GM18505 (cell line): ENCODE results near the gene SPDYE16.
"Not testable (repeated sequence)": the region's sequence is repeated elsewhere in the genome, so short reads cannot be mapped to it uniquely, and the experiment has no call there.

Experiments
- ATAC-seq: cut with Tn5 transposase; IDR thresholded peaks from one replicate; pipeline ENCODE4 v1.9.1; 2021; ENCODE audit not compliant: unreplicated experiment

Gene SPDYE16

DNA sequence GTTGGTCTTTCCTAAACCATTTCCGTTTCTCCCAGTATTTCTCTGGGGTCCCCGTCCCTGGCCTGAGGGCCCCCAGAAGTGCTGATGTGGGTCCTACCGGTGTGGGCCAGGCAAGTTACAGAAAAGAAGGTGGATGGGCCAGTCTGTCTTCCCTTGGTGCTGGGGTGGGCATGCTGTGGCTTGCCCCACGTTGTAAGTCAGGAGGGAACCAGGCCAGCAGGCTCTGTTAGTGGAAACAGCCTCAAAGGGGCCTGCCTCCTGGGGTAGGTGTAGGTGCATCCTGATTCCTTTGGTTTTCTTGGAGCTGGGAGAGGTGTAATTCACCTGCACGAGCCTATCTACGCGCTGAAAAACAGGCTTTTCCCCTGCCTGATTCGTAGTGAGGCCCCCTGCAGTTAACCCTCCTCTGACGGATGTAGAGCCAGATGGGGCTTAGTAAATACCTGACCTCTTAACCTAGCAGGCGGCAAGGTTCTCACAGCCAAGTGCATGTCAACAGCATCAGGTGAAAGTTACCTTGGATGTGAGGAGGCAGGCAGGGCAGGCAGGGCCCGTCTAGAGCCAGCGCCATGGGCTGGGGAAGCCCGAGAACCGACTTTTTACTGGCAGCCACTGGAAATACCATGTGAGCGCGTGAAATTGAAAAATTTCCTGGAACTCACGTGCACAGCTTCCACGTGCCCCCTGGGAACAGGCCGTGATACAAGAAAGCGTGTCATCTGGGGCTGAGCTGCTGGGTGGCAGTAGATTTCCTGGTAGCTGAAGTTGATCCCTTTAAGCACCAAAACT is 57.1 kb downstream of the SPDYE16 start:
- ATAC-seq = peak; percentile 8

DNA sequence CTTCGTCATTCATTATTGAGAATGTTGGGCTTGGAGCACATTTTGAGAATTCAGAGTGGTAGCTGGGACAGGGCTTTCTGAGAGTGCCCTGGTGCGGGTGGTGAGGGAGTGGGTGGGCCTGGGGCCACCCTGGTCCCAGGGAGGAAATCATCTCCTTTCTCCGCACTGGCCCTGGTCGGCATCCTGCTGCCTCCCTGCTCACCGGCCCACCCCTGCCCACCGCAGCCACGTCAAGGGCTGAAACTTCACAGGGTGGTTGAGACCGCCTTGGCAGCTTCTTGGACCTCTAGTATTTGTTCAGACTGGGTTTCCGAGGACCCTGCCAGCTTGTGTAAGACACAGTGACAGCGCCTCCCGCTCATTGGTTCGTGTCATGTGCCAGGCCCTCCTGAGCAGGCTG is 58.6 kb downstream of the SPDYE16 start:
- not testable (repeated sequence) for ATAC-seq

DNA sequence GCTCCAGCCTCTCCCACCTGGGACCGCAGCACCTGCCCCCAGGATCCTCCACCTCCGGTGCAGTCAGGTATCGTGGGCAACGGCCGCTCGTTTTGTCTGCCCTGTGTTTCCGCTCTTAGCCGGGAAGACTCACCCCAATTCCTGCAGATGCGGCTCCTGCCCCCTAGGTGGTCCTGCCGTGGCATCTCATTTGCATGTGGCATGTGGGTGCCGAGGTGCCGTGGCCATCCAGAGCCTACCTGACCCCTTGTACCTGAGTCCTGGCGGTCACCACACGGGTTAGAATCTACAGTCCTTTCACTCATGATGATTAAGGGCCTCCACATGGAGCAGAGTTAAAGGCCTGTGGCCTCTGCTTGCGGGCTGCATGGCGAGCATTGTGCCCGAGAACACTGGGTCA is 60.0 kb downstream of the SPDYE16 start:
- not testable (repeated sequence) for ATAC-seq

DNA sequence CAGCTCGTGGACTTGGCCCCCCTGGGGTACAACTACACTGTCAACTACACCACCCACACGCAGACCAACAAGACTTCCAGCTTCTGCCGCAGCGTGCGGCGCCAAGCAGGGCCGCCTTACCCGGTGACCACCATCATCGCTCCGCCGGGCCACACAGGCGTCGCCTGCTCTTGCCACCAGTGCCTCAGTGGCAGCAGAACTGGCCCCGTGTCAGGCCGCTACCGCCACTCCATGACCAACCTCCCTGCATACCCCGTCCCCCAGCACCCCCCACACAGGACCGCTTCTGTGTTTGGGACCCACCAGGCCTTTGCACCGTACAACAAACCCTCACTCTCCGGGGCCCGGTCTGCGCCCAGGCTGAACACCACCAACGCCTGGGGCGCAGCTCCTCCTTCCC is 60.4 kb downstream of the SPDYE16 start:
- ATAC-seq = not testable (repeated sequence)
